ENCODE results near the gene HRNR.
"Not testable (repeated sequence)": the region's sequence is repeated elsewhere in the genome, so short reads cannot be mapped to it uniquely, and the experiment has no call there.

Gene HRNR

GRCh38 chr1:152224093-152224492, at the start of gene HRNR:
HRNR (minus strand) TSS chr1:152224193; CDS start chr1:152223253, 940 bp downstream.
- no peak for DNase-seq

GRCh38 chr1:152256394-152256793, 32.4 kb upstream of the HRNR start:
- not testable (repeated sequence) for DNase-seq

DNA sequence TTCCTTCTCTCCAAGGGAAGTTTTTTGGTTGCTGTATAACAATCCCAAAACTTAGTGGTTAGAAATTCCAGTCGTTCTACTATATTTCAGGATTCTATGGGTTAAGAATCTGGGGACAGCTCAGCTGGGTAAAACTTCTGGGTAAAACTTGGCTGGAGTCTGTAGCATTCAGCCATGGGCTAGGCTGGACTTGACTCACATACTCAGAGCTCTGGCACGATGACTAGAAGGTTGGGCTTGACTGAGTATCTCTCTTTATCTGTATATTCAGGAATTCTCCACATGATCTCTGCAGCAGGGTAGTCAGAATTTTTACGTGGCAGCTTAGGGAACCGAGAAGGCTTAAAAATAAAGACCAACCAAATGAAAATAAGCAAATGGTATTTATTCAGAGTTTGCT, 28.2 kb upstream of the HRNR start:
- no peak for DNase-seq

DNA sequence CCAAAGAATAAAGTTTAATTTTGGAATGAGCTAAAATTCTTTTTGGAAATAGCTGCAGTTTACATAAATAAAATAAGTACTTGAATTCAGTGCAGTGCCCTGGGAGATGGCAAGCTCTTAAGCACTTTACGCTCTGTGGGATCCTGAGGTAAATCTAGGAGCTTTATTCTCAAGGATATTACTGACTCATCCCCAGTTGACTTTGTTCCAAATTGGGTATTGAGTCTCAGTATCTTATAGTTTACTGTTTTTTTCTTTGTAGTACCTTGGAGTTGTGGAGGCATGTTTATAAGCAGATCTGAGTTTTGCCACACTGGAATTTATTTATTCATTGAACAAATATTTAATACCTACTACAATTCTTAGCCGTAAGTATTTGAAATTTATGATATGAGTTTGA, 27.4 kb upstream of the HRNR start:
- no peak for DNase-seq

GRCh38 chr1:152247316-152247715, 23.3 kb upstream of the HRNR start:
- no peak for DNase-seq

- no peak for DNase-seq
These were observed 20.7 kb upstream of the HRNR start for GRCh38 chr1:152244576-152245273.

DNA sequence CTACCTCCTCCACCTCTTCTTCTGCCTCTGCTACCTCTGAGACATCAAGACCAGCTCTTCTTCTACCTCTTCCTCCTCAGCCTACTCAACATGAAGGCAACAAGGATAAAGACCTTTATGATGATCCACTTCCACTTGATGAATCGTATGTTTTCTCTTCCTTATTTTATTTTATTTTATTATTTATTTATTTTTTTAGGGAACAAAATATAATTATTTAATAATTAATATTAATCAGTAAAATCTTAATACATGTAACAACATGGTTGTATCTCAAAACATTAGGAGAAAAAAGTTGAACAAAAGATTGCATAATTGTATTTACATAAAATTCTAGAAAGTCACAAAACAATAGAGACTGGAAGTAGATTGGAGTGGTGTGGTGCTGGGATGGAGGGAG, 13.1 kb upstream of the HRNR start:
- no peak for DNase-seq

DNA sequence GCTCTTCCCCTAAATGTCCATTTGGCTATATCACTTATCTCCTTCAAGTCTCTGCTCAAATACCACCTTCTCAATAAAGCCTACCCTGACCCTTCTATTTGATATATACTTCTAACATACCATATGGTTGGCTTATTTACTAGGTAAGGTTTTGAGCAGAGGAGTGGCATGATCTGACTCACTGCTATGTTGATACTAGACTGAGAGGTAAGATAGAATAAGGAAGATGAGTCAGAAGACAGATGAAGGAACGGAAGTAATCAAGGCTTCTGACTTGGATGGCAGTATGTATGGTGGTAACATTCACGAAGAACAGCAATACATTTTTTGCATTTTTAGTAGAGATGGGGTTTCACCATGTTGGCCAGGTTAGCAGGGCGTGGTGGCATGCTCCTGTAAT, 4.8 kb upstream of the HRNR start:
- no peak for DNase-seq

DNA sequence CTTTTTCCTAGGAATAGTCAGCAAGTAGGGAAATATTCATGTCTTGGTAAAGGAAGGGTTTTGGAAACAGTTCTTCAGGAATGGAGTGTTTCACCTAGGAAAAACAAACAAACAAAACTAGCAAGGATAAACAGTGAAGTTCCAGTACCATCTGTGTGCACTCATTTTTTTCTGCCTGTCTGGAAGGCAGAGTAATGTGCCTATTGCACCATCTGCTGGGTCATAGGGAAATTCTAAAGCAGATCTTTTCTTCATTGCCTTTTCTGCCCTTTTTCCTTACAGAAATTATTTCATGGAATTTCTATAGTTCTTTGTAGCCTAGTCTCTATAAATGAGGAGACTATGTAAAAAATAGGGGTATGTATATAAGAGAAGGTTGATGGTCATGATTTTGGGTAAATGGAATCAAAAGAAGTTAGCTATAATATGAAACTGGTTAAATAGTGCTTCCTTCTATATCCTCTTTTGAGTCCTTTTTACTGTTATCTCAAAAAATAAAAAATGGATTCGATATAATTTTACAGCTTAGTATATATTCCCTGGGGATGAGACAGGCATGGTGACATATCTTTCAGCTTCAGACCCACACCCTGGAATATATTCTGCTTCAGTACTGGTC, 3.4 kb upstream of the HRNR start:
- no peak for DNase-seq

GRCh38 chr1:152225678-152226077, 1.7 kb upstream of the HRNR start:
- DNase-seq = no peak

- no peak for DNase-seq
These were observed 3.5 kb downstream of the HRNR start for GRCh38 chr1:152220166-152221163.

DNA sequence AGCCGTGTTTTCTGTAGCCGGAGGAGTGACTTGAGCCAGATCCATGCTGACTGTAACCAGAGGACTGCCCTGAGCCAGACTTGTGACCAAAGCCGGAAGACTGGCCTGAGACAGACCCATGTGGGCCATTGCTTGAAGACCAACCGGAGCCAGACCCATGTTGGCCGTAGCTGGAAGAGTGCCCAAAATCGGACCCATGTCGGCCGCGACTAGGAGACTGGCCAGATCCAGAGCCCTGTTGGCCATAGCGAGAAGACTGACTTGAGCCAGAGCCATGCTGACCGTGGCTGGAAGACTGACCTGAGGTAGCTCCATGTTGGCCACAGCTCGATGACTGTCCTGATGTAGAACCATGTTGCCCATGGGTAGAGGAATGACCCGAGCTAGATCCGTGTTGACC, 4.6 kb downstream of the HRNR start:
- DNase-seq = not testable (repeated sequence)

DNA sequence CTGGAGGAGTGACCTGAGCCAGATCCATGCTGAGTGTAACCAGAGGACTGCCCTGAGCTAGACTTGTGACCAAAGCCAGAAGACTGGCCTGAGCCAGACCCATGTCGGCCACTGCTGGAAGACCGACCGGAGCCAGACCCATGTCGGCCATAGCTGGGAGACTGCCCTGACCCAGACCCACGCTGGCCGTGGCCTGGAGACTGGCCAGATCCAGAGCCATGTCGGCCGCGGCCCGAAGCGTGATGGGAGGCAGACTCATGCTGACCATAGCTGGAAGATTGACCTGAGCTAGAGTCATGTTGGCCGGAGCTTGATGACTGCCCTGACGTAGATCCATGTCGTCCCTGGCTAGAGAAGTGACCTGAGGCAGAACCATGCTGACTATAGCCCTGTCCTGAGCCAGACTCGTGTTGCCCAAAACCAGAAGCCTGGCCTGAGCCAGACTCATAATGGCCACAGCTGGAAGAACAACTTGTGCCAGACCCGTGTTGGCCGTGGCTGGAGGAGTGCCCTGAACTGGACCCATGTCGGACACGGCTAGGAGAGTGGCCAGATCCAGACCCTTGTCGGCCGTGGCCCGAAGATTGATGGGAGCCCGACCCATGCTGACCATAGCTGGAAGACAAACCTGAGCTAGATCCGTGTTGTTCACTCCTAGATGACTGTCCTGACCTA, 5.1 kb downstream of the HRNR start:
- DNase-seq = no peak

- DNase-seq = not testable (repeated sequence)
These were observed 8.4 kb downstream of the HRNR start for GRCh38 chr1:152215604-152216003.

GRCh38 chr1:152214911-152215310, 9.1 kb downstream of the HRNR start:
- not testable (repeated sequence) for DNase-seq

DNA sequence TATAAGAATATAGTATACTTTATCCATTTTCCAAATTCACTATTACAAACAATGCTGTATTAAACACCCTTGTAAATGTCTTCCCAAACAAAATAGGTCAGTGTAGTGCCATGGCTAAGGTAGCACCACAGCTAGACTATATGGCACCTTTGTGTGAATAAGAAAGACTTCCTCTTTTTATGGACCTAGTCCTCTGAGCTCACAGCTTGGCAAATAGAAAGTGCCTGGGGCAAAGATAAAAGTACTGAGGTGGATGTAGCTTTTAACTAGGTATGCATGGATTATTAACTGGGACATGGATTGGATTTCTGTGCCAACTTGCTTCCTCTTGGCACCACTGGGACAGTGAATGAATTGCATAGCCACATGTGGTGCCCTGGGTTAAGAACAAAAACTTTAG, 25.0 kb downstream of the HRNR start:
- DNase-seq = no peak

DNA sequence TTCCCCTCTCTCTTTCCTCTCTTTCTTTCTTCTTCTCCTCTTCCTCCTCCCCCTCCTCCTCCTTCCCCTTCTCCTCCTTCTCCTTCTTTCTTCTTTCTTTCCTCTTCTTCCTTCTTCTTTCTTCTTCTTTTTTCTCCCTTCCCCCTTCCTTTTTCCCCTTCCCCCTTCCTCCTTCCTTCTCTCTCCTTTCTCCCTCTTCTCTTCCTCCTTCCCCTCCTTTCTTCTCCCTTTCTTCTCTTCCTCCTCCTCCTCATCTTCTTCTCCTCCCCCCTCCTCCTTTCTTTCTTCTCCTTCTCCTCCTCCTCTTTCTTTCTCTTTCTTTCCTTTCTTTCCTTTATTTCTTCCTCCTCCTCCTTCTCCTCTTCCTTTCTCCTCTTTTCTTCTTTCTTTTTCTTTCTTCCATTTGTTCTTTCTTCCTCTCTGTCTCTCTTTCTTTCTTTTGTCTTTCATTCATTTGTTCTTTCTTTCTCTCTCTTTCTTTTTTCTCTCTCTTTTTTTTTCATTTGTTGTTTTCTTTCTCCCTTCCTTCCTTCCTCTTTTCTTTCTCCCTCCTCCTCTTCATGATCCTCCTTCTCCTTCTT, 26.5 kb downstream of the HRNR start:
- no peak for DNase-seq

DNA sequence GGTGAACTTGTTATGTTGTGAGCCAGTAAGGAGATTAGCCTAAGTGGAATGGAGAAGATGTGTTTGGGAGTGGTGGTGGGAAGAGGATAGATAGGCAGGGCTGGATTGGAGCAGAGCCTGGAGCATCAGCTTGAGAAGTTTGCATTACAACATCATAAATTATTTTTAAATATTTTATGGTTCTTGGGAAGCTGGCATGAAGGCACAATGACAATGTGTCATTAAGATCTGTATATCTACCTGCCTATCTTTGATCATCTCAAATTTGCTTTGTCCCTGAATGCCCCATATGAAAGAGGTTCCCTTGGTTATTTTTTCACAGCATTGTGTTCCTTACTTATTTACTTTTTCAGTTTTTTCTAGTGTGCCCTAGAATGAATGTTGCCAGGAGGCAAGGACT, 32.3 kb downstream of the HRNR start:
- DNase-seq = no peak

- no peak for DNase-seq
These were observed 32.7 kb downstream of the HRNR start for GRCh38 chr1:152191260-152191659.

DNA sequence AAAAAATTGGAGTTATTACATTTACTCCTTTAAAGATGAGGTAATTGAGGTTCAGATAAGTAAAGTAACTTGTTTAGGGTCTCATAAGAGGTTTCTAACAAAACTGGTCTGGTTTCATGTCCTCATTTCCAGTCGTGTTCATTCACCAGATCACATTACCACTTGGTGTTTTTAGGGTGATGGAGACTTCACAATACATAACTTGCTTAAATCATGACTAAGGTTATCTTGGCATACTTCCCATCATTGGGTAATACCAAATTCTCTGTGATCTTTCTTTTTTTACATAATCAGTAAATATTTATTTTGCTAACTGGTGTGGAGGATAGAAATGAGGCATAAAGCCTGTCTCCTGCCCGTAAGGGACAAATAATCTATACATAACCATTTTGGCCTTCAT, 33.4 kb downstream of the HRNR start:
- DNase-seq = no peak

GRCh38 chr1:152189657-152190442, 34.1 kb downstream of the HRNR start:
- DNase-seq = no peak
